Myometrial cell (primary cell): ENCODE measurements around the gene ODAPH. TPM values are rescaled to one million over a fixed set of nuclear protein-coding genes. Genes with fewer than 3 reads are reported as not detected.

Experiments used
- total RNA-seq: library from RNA; depleted of rRNA; stranded (reverse); fragments of >200 nt; gene quantifications from 2 replicates; pipeline ENCODE4 v1.2.3, GENCODE V29; 2015

Gene ODAPH, protein sequence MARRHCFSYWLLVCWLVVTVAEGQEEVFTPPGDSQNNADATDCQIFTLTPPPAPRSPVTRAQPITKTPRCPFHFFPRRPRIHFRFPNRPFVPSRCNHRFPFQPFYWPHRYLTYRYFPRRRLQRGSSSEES
- total RNA-seq, result not detected in 2 replicates

DNA sequence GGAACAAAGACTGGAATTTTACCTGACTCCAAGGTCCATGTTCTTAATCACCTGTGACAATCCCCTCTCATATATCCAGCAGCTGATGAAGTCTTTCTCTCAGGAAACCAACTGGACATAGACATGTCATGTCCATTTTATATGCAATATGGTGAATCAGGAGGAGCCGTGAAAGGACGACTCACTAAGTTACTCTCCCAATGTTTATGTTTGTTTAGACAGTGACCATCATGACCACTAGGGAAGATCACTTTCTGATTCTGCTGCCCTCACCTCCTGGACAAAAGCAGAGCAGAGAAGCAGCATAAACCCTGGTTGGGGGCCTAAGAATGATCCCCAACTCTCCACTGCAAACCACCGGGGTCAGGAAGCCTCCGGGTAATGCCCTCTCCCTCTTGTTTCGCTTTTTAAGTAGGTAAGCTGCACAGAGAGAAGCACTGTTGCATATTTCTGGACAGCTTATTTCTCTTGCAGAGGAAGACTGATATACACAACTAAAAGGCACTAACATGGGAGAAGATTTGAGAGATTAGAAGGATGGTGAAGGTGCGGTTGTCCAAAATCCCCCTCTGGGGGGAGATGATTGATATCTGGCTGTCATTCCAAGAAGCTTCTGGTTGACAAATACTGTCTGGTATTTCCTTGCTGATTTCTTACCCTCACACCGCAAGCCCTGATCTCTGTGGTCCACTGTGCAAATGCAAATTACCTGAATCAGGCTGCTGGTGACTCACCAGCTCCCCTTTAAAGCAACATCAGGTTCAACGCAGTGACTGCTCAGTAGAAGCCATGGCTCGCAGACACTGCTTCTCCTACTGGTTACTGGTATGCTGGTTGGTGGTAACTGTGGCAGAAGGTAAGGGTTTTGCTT is at the start of gene ODAPH:
Gene ODAPH (plus strand): TSS at position 773 of the 871 bp plus-strand sequence. CDS start 17 bp downstream, at position 790.

GRCh38 chr4:75514131-75514948 is 41.5 kb upstream of the ODAPH start, which contains the start of the genes RCHY1 and THAP6:
Gene RCHY1 (minus strand): TSS chr4:75514403. CDS start chr4:75514286, 117 bp downstream.
Gene THAP6 (plus strand): TSS chr4:75514473. CDS start chr4:75515453, 980 bp downstream.

Other genes with a start within 250 kb of the ODAPH start
- 16.1 and 22.0 TPM in 2 replicates for gene RCHY1, start 41.7 kb upstream of the ODAPH start, total RNA-seq
- gene THAP6, start 41.6 kb upstream of the ODAPH start, total RNA-seq, result 4.9 and 9.6 TPM in 2 replicates
- gene CDKL2, start 74.5 kb downstream of the ODAPH start, total RNA-seq, result 0.86 and 0.89 TPM in 2 replicates
- gene G3BP2, start 117.3 kb downstream of the ODAPH start, total RNA-seq, result 84.8 and 115 TPM in 2 replicates
- gene USO1, start 168.5 kb downstream of the ODAPH start, total RNA-seq, result 98.3 and 128 TPM in 2 replicates